ENCODE measurements around the gene PRUNE2.
"Not testable (repeated sequence)": the region's sequence is repeated elsewhere in the genome, so short reads cannot be mapped to it uniquely, and the experiment has no call there.

PRUNE2 gene

GRCh38 chr9:76676857-76677256 is 229.1 kb downstream of the PRUNE2 start:
- in situ Hi-C loops (cut with MboI; ENCODE audit: low sequenced_read_pairs) = no loop called here

- in situ Hi-C loops (cut with MboI; ENCODE audit: low sequenced_read_pairs) = no loop called here
Measured at GRCh38 chr9:76667521-76667957, 238.4 kb downstream of the PRUNE2 start.

- in situ Hi-C loops (cut with MboI; ENCODE audit: low sequenced_read_pairs) = not testable (repeated sequence)
Measured at GRCh38 chr9:76665966-76666365, 239.9 kb downstream of the PRUNE2 start.

- in situ Hi-C loops (cut with MboI; ENCODE audit: low sequenced_read_pairs) = no loop called here
Measured at GRCh38 chr9:76665458-76665857, 240.5 kb downstream of the PRUNE2 start.

- in situ Hi-C loops (cut with MboI; ENCODE audit: low sequenced_read_pairs) = loop anchor here (5.0 kb wide), 1 partner anchor 38 kb away; no protein-coding TSS in a partner anchor
Measured at GRCh38 chr9:76664120-76664519, 241.8 kb downstream of the PRUNE2 start.

DNA sequence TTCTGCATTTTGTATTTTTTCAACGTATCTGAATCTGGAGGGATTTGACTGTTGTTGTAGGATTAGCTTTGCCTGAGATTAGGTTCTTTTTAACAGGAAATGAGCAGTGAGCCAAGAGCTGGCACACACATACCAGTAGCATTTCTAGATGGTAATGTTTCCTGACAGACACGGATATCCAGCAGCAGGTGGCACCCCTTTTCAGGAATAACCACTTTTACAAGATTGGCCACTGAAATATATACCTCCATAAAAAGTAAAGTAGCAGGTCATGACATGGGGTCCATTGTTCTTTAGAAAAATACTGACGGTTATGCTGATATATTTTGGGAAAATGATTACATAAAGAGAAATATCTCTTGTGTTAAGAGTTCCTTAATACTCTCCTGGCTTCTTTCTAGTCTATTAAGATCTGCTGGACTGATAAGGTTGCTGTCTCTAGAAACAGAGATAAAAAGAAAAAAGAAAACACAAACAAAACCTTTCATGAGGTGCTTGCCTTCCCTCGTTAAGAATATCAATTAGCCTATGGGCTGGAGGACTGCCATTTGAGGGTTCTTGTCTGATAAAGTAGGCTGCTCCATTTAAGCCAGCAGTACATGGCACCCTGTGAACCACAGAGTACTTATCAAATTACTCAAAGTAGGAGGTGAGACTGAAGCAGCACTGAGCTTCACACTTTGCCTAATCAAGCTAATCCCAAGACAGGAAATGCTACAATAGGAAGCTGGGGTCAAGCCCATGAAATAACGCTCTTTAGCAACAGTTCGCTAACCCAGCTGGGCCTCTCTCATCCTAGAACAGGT is 243.2 kb downstream of the PRUNE2 start:
- in situ Hi-C loops (cut with MboI; ENCODE audit: low sequenced_read_pairs) = loop anchor here (5.0 kb wide), 1 partner anchor 40 kb away; no protein-coding TSS in a partner anchor

GRCh38 chr9:76658510-76659231 is 247.2 kb downstream of the PRUNE2 start:
- in situ Hi-C loops (cut with MboI; ENCODE audit: low sequenced_read_pairs) = loop anchor here (5.0 kb wide), 1 partner anchor 206 kb away; no protein-coding TSS in a partner anchor

DNA sequence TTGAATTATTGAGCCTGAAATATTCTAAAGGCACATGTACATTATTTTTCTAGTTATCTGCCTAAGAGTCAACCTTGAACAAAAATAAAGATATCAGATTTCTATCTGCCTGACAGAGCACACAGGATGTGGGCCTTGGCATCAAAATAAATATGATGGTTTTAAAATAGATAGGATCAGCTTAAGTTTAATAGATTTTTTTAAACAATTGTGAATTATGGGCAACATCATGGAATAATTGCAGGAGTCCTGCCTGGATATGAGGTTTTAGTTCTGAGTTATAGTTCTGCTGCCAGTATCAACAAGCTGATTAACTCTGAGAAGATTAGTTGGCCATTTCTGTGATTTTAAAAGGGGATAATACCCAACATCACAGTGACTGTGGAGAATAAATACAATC is 248.6 kb downstream of the PRUNE2 start:
- in situ Hi-C loops (cut with MboI; ENCODE audit: low sequenced_read_pairs) = loop anchor here (5.0 kb wide), 1 partner anchor 205 kb away; no protein-coding TSS in a partner anchor

- in situ Hi-C loops (cut with MboI; ENCODE audit: low sequenced_read_pairs) = loop anchor here (5.0 kb wide), 1 partner anchor 204 kb away; no protein-coding TSS in a partner anchor
Measured at GRCh38 chr9:76655971-76656370, 249.9 kb downstream of the PRUNE2 start.

GRCh38 chr9:76655121-76655541 is 250.8 kb downstream of the PRUNE2 start:
- in situ Hi-C loops (cut with MboI; ENCODE audit: low sequenced_read_pairs) = loop anchor here (5.0 kb wide), 1 partner anchor 203 kb away; no protein-coding TSS in a partner anchor

- in situ Hi-C loops (cut with MboI; ENCODE audit: low sequenced_read_pairs) = no loop called here
Measured at GRCh38 chr9:76654575-76654974, 251.3 kb downstream of the PRUNE2 start.

GRCh38 chr9:76654051-76654461 is 251.9 kb downstream of the PRUNE2 start:
- in situ Hi-C loops (cut with MboI; ENCODE audit: low sequenced_read_pairs) = no loop called here

DNA sequence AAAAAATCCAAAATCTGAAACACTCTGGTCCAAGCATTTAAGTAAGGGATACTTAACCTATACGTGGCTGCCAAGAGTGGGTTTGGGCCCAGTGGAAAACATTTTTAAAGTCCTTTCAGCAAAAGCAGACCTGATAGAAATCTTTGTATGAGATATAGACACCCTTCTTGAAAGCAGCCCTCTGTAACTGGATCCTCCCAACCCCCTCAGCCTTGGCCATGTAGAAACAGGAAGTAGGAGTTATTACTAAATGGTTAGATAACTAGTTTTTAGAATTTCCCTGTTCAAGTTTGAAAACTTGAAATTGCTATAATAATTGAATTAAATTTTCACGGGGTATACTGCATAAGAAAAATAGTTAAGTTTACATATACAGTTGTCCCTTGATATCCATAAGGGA is 253.0 kb downstream of the PRUNE2 start:
- in situ Hi-C loops (cut with MboI; ENCODE audit: low sequenced_read_pairs) = no loop called here

- in situ Hi-C loops (cut with MboI; ENCODE audit: low sequenced_read_pairs) = no loop called here
Measured at GRCh38 chr9:76651119-76651705, 254.7 kb downstream of the PRUNE2 start.

DNA sequence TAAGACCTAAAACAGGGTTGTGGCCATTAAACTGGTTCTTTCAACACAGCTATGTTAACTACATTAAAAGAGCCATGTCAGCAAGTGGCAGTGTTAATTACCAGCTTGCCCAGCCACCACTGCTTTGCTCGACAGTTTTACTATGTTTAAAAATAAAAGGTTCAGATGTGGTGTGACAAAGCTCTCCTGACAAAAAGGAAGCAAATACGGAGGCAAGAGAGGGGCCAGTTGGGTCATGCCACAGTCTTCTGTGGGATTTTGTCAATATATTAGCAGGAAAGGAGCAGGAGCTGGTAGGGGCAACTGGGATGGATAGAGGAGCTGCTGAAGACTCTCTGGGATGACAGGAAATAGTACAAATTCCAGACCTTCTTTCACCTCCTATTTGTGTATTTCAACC is 255.2 kb downstream of the PRUNE2 start:
- in situ Hi-C loops (cut with MboI; ENCODE audit: low sequenced_read_pairs) = no loop called here

DNA sequence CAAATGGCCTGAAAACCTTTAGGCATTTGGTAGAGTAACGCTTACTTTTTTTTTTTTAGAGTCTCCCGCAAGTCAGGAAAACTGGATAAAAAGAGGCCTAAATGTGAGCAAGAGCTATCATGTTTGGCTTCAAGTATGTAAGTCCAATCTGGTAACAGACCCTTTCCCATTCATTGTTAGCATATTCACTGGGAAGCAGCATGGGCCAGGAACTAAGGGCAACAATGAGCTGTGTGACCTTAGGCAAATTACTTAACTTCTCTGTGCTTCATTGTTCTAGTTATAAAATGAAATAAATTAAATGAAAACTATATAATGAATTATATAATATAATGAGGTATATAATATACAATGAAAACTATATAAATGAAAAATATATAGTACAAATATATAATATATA is 256.0 kb downstream of the PRUNE2 start:
- in situ Hi-C loops (cut with MboI; ENCODE audit: low sequenced_read_pairs) = no loop called here

DNA sequence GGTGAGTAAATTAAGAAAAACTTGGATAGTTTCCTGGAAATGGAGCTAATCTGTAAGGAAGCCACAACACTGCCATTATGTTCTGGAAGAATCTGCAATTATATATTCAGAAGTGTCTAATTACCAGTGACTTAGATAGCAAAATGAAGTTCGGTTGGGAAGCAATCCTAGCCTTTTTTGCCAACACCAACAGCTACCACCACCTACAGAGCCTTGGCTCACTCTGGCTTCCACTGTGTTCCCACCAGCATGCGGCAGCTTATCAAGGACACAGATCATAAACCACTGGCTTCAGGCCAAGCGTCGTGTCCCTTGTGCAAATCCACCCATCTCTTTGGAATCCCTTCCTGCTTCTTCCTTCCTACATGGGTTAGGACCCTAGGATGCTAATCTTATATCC is 259.7 kb downstream of the PRUNE2 start:
- in situ Hi-C loops (cut with MboI; ENCODE audit: low sequenced_read_pairs) = no loop called here

- in situ Hi-C loops (cut with MboI; ENCODE audit: low sequenced_read_pairs) = no loop called here
Measured at GRCh38 chr9:76644647-76645250, 261.2 kb downstream of the PRUNE2 start.

GRCh38 chr9:76644171-76644570 is 261.7 kb downstream of the PRUNE2 start:
- in situ Hi-C loops (cut with MboI; ENCODE audit: low sequenced_read_pairs) = no loop called here

DNA sequence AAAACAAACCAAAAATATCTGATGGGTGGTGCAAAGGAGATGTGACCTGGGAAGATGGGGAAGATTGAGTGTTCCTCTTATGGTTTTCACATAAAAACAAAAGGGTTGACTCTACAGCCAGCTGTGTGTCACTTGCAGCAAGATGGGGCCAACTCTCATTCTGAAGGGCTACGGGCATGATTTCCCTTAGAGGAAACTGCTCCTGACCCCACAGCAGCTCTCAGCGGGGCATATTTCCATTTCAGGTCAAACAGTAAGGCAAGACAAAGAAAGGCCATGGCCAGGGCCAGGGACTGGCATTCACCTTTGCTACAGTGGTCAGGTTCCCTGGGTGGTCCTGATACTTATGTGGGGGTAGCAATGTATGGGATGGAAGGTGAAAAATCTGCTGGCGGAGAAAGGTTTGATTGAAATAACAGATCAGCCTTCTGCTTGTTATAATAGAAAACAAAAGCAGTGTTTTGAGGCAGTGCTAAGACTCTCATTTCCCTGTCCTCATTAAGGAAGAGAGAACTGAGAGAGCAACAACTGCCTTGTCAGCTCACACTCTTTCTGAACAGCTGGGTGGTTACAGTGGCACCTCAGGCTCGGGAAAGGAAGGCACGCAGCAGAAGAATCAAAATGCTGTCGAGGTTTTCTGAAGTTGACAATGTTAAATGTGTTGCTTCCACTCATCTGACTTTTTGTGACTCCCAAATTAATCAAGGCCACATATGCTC is 262.4 kb downstream of the PRUNE2 start:
- in situ Hi-C loops (cut with MboI; ENCODE audit: low sequenced_read_pairs) = no loop called here
